Testis (tissue), 2 donors: ENCODE results near the gene VAV2.

Experiments used
- POLR2A ChIP-seq: fragments of 450-650 bp; IDR thresholded peaks from one replicate; pipeline ENCODE4 v1.6.1; 2017; ENCODE audit warnings: antibody characterized with exemption, mild to moderate bottlenecking, moderate library complexity
- TF ChIP-seq, protein P1 (sequence below), 3 experiments: fragments of 450-650 bp in 2 of 3; fragments of 200-600 bp in 1 of 3; sonication (generic) in 1 of 3; IDR thresholded peaks; one replicate each; pipeline ENCODE4 v1.5.1; 2016 to 2019; ENCODE audit warnings: antibody characterized with exemption in 3 of 3, mild to moderate bottlenecking in 2 of 3, moderate library complexity in 1 of 3

DNA sequence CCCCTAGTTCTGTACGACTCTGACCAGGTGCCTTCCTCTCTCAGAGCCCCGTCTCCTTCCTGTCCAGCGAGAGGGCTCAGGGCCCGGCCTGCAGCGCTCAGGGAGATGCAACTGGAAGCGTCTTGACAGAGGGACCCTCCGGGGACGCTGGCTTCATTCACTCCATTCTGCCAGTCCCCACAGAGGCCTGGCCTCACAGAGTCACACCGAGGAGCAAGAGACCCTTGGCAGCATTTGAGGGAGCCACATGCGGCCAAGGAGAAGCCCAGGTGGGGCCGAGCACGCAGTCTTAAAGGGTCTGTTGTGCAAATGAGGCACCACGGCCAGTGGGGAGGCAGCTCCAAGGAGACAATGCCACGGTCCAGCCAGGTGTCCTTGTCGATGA lies 167.3 kb downstream of the VAV2 start:
- TF ChIP-seq POLR2A, result no peak
- TF ChIP-seq, protein P1, sequence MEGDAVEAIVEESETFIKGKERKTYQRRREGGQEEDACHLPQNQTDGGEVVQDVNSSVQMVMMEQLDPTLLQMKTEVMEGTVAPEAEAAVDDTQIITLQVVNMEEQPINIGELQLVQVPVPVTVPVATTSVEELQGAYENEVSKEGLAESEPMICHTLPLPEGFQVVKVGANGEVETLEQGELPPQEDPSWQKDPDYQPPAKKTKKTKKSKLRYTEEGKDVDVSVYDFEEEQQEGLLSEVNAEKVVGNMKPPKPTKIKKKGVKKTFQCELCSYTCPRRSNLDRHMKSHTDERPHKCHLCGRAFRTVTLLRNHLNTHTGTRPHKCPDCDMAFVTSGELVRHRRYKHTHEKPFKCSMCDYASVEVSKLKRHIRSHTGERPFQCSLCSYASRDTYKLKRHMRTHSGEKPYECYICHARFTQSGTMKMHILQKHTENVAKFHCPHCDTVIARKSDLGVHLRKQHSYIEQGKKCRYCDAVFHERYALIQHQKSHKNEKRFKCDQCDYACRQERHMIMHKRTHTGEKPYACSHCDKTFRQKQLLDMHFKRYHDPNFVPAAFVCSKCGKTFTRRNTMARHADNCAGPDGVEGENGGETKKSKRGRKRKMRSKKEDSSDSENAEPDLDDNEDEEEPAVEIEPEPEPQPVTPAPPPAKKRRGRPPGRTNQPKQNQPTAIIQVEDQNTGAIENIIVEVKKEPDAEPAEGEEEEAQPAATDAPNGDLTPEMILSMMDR (IDR thresholded peaks at IDR 0.05), result no peak
